Measurements from ENCODE around the gene BCL2L12. TPM values are rescaled to one million over a fixed set of nuclear protein-coding genes. Genes with fewer than 3 reads are reported as not detected.
A peak's percentile ranks its signal among the peaks of the same experiment; 100 is the strongest.
"Not testable (repeated sequence)": the region's sequence is repeated elsewhere in the genome, so short reads cannot be mapped to it uniquely, and the experiment has no call there.

Gene BCL2L12
- 14.2 and 21.5 TPM in 2 replicates for polyA plus RNA-seq (2011; rRNA removed)
- polyA minus RNA-seq (2011; rRNA and poly(A)+ RNA removed) = 8.5 and 9.5 TPM in 2 replicates

GRCh38 chr19:49665351-49666119, at the start of gene BCL2L12, which contains the start of gene IRF3:
TSS of gene BCL2L12 (plus strand) at chr19:49665933. CDS start at chr19:49666693, 760 bp downstream.
TSS of gene IRF3 (minus strand) at chr19:49665857. CDS start at chr19:49664838, 1,019 bp downstream.
- ChIA-PET POLR2A (no interaction called here), CTCF (interaction anchor here (1.6 to 3.0 kb wide), 2 partner anchors 7 to 11 kb away, joined by 7 to 22 read pairs; partner anchors contain the start of gene PRMT1)
- Histone ChIP-seq H3K27me3 (ENCODE audit: control insufficient read depth, insufficient read depth, low read length) (no peaks in the 10 kb centered on the region), H3K36me3 (ENCODE audit: control insufficient read depth, insufficient read depth, low read length) (peaks cover 10% of the 10 kb centered on the region), H3K4me3 (ENCODE audit: low read depth, low read length) (peak within 1 kb of the TSS; percentile 76)
- peak; percentile 79 for DNase-seq (ENCODE audit: low read depth)
- TF ChIP-seq CTCF (IDR thresholded peaks at IDR 0.05; ENCODE audit: insufficient read depth, low read depth, low read length) = no peak

- Histone ChIP-seq H3K36me3 (ENCODE audit: control insufficient read depth, insufficient read depth, low read length) (peaks cover 25% of the 10 kb centered on the region), H3K4me3 (ENCODE audit: low read depth, low read length) (no peak overlapping the region), H3K27me3 (ENCODE audit: control insufficient read depth, insufficient read depth, low read length) (no peaks in the 10 kb centered on the region)
- ChIA-PET POLR2A (no interaction called here), CTCF (interaction anchor here (1.3 kb wide), 1 partner anchor 15 kb away, joined by 4 read pairs; no protein-coding TSS in a partner anchor)
- no peak for TF ChIP-seq CTCF (IDR thresholded peaks at IDR 0.05; ENCODE audit: insufficient read depth, low read depth, low read length)
- DNase-seq (ENCODE audit: low read depth) = no peak
Observed at GRCh38 chr19:49616532-49616931, 49.2 kb upstream of the BCL2L12 start.

- ChIA-PET CTCF (interaction anchor here (1.3 kb wide), 1 partner anchor 14 kb away, joined by 4 read pairs; no protein-coding TSS in a partner anchor), POLR2A (no interaction called here)
- peaks cover 27% of the 10 kb centered on the region for H3K36me3 ChIP-seq (ENCODE audit: control insufficient read depth, insufficient read depth, low read length)
- no peaks in the 10 kb centered on the region for H3K27me3 ChIP-seq (ENCODE audit: control insufficient read depth, insufficient read depth, low read length)
- DNase-seq (ENCODE audit: low read depth) = no peak
- H3K4me3 ChIP-seq (ENCODE audit: low read depth, low read length) = no peak overlapping the region
- TF ChIP-seq CTCF (IDR thresholded peaks at IDR 0.05; ENCODE audit: insufficient read depth, low read depth, low read length) = no peak
Observed at GRCh38 chr19:49616945-49617344, 48.8 kb upstream of the BCL2L12 start.

- H3K36me3 ChIP-seq (ENCODE audit: control insufficient read depth, insufficient read depth, low read length) = peaks cover 27% of the 10 kb centered on the region
- CTCF ChIA-PET; H3K27me3 ChIP-seq (ENCODE audit: control insufficient read depth, insufficient read depth, low read length); DNase-seq (ENCODE audit: low read depth); POLR2A ChIA-PET; H3K4me3 ChIP-seq (ENCODE audit: low read depth, low read length): not testable (repeated sequence)
Observed at GRCh38 chr19:49617860-49618259, 47.9 kb upstream of the BCL2L12 start.

- ChIA-PET CTCF (no interaction called here), POLR2A (no interaction called here)
- H3K27me3 ChIP-seq (ENCODE audit: control insufficient read depth, insufficient read depth, low read length) = no peaks in the 10 kb centered on the region
- H3K36me3 ChIP-seq (ENCODE audit: control insufficient read depth, insufficient read depth, low read length) = peaks cover 6% of the 10 kb centered on the region
- TF ChIP-seq CTCF (IDR thresholded peaks at IDR 0.05; ENCODE audit: insufficient read depth, low read depth, low read length) = no peak
- DNase-seq (ENCODE audit: low read depth) = no peak
- H3K4me3 ChIP-seq (ENCODE audit: low read depth, low read length) = no peak overlapping the region
Observed at GRCh38 chr19:49624967-49625910, 40.5 kb upstream of the BCL2L12 start.
